ENCODE results near the gene ZNF862. TPM values are rescaled to one million over a fixed set of nuclear protein-coding genes. Genes with fewer than 3 reads are reported as not detected.

Gene ZNF862
- total RNA-seq, 1 experiment from 2014 or later = 3.6 TPM

DNA sequence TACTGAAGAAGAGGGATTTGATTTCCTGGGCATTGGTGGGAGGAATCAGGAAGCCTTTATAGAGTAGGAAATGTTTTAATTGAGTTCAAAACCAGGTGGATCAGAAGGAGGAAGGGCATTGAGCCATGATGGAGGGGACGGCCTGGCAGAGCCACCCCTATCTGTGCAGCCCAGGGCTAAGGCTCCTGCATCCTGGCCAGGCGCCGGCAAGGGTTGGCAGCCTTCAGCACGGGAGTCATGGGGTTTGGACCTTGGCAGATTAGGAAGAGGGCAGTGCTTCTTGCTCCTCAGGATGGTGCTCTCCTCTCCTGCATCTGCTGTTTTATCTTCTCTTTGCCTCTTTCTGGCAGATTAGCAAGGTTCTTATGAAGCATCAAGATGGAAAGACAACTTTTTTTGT is 12.5 kb downstream of the ZNF862 start (continued):
- TF ChIP-seq, protein P1, sequence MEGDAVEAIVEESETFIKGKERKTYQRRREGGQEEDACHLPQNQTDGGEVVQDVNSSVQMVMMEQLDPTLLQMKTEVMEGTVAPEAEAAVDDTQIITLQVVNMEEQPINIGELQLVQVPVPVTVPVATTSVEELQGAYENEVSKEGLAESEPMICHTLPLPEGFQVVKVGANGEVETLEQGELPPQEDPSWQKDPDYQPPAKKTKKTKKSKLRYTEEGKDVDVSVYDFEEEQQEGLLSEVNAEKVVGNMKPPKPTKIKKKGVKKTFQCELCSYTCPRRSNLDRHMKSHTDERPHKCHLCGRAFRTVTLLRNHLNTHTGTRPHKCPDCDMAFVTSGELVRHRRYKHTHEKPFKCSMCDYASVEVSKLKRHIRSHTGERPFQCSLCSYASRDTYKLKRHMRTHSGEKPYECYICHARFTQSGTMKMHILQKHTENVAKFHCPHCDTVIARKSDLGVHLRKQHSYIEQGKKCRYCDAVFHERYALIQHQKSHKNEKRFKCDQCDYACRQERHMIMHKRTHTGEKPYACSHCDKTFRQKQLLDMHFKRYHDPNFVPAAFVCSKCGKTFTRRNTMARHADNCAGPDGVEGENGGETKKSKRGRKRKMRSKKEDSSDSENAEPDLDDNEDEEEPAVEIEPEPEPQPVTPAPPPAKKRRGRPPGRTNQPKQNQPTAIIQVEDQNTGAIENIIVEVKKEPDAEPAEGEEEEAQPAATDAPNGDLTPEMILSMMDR (IDR thresholded peaks at IDR 0.05) = no peak
- TF ChIP-seq RORB (CRISPR knock-in tag; IDR thresholded peaks at IDR 0.05) (no peak), OVOL2 (CRISPR knock-in tag; IDR thresholded peaks at IDR 0.05; ENCODE audit: borderline replicate concordance) (no peak), PRRX2 (CRISPR knock-in tag; IDR thresholded peaks at IDR 0.05) (no peak), RELA (CRISPR knock-in tag; IDR thresholded peaks at IDR 0.05; ENCODE audit: borderline replicate concordance) (no peak), FOXK1 (CRISPR knock-in tag; IDR thresholded peaks at IDR 0.05) (no peak), FOXJ3 (CRISPR knock-in tag; IDR thresholded peaks at IDR 0.05; ENCODE audit: borderline replicate concordance) (no peak), ELF4 (CRISPR knock-in tag; IDR thresholded peaks at IDR 0.05; ENCODE audit: low read depth) (no peak)
- TF ChIP-seq, protein P2, sequence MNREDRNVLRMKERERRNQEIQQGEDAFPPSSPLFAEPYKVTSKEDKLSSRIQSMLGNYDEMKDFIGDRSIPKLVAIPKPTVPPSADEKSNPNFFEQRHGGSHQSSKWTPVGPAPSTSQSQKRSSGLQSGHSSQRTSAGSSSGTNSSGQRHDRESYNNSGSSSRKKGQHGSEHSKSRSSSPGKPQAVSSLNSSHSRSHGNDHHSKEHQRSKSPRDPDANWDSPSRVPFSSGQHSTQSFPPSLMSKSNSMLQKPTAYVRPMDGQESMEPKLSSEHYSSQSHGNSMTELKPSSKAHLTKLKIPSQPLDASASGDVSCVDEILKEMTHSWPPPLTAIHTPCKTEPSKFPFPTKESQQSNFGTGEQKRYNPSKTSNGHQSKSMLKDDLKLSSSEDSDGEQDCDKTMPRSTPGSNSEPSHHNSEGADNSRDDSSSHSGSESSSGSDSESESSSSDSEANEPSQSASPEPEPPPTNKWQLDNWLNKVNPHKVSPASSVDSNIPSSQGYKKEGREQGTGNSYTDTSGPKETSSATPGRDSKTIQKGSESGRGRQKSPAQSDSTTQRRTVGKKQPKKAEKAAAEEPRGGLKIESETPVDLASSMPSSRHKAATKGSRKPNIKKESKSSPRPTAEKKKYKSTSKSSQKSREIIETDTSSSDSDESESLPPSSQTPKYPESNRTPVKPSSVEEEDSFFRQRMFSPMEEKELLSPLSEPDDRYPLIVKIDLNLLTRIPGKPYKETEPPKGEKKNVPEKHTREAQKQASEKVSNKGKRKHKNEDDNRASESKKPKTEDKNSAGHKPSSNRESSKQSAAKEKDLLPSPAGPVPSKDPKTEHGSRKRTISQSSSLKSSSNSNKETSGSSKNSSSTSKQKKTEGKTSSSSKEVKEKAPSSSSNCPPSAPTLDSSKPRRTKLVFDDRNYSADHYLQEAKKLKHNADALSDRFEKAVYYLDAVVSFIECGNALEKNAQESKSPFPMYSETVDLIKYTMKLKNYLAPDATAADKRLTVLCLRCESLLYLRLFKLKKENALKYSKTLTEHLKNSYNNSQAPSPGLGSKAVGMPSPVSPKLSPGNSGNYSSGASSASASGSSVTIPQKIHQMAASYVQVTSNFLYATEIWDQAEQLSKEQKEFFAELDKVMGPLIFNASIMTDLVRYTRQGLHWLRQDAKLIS (CRISPR knock-in tag; IDR thresholded peaks at IDR 0.05; ENCODE audit: borderline replicate concordance) = no peak
- TF ChIP-seq, protein P3, sequence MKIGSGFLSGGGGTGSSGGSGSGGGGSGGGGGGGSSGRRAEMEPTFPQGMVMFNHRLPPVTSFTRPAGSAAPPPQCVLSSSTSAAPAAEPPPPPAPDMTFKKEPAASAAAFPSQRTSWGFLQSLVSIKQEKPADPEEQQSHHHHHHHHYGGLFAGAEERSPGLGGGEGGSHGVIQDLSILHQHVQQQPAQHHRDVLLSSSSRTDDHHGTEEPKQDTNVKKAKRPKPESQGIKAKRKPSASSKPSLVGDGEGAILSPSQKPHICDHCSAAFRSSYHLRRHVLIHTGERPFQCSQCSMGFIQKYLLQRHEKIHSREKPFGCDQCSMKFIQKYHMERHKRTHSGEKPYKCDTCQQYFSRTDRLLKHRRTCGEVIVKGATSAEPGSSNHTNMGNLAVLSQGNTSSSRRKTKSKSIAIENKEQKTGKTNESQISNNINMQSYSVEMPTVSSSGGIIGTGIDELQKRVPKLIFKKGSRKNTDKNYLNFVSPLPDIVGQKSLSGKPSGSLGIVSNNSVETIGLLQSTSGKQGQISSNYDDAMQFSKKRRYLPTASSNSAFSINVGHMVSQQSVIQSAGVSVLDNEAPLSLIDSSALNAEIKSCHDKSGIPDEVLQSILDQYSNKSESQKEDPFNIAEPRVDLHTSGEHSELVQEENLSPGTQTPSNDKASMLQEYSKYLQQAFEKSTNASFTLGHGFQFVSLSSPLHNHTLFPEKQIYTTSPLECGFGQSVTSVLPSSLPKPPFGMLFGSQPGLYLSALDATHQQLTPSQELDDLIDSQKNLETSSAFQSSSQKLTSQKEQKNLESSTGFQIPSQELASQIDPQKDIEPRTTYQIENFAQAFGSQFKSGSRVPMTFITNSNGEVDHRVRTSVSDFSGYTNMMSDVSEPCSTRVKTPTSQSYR (CRISPR knock-in tag; IDR thresholded peaks at IDR 0.05) = no peak
- TF ChIP-seq, protein P4, sequence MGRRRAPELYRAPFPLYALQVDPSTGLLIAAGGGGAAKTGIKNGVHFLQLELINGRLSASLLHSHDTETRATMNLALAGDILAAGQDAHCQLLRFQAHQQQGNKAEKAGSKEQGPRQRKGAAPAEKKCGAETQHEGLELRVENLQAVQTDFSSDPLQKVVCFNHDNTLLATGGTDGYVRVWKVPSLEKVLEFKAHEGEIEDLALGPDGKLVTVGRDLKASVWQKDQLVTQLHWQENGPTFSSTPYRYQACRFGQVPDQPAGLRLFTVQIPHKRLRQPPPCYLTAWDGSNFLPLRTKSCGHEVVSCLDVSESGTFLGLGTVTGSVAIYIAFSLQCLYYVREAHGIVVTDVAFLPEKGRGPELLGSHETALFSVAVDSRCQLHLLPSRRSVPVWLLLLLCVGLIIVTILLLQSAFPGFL (CRISPR knock-in tag; IDR thresholded peaks at IDR 0.05; ENCODE audit: borderline replicate concordance) = no peak
- TF ChIP-seq, protein P5, sequence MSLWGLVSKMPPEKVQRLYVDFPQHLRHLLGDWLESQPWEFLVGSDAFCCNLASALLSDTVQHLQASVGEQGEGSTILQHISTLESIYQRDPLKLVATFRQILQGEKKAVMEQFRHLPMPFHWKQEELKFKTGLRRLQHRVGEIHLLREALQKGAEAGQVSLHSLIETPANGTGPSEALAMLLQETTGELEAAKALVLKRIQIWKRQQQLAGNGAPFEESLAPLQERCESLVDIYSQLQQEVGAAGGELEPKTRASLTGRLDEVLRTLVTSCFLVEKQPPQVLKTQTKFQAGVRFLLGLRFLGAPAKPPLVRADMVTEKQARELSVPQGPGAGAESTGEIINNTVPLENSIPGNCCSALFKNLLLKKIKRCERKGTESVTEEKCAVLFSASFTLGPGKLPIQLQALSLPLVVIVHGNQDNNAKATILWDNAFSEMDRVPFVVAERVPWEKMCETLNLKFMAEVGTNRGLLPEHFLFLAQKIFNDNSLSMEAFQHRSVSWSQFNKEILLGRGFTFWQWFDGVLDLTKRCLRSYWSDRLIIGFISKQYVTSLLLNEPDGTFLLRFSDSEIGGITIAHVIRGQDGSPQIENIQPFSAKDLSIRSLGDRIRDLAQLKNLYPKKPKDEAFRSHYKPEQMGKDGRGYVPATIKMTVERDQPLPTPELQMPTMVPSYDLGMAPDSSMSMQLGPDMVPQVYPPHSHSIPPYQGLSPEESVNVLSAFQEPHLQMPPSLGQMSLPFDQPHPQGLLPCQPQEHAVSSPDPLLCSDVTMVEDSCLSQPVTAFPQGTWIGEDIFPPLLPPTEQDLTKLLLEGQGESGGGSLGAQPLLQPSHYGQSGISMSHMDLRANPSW (CRISPR knock-in tag; conservative IDR thresholded peaks at IDR 0.05; ENCODE audit: low read depth) = no peak
- TF ChIP-seq, protein P6, sequence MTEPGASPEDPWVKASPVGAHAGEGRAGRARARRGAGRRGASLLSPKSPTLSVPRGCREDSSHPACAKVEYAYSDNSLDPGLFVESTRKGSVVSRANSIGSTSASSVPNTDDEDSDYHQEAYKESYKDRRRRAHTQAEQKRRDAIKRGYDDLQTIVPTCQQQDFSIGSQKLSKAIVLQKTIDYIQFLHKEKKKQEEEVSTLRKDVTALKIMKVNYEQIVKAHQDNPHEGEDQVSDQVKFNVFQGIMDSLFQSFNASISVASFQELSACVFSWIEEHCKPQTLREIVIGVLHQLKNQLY (CRISPR knock-in tag; IDR thresholded peaks at IDR 0.05) = no peak
- TF ChIP-seq, protein P7, sequence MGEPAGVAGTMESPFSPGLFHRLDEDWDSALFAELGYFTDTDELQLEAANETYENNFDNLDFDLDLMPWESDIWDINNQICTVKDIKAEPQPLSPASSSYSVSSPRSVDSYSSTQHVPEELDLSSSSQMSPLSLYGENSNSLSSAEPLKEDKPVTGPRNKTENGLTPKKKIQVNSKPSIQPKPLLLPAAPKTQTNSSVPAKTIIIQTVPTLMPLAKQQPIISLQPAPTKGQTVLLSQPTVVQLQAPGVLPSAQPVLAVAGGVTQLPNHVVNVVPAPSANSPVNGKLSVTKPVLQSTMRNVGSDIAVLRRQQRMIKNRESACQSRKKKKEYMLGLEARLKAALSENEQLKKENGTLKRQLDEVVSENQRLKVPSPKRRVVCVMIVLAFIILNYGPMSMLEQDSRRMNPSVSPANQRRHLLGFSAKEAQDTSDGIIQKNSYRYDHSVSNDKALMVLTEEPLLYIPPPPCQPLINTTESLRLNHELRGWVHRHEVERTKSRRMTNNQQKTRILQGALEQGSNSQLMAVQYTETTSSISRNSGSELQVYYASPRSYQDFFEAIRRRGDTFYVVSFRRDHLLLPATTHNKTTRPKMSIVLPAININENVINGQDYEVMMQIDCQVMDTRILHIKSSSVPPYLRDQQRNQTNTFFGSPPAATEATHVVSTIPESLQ (CRISPR knock-in tag; IDR thresholded peaks at IDR 0.05) = no peak
